ENCODE results near the gene COL8A1. TPM values are rescaled to one million over a fixed set of nuclear protein-coding genes. Genes with fewer than 3 reads are reported as not detected.

COL8A1 gene
- total RNA-seq, 1 experiment from 2014 or later: 0.07 TPM

- Histone ChIP-seq H2AFZ (ENCODE audit: low read depth, low read length, poor library complexity, severe bottlenecking) (no peak overlapping the region), H3K4me1 (ENCODE audit: control insufficient read depth in 1 of 2, insufficient read depth in 2 of 2, low read length in 2 of 2) (no peaks in the 10 kb centered on the region), H3K27me3 (ENCODE audit: insufficient read depth, low read length) (peaks cover 84% of the 10 kb centered on the region), H3K9me3 (ENCODE audit: control insufficient read depth in 1 of 2, insufficient read depth in 1 of 2, low read depth in 1 of 2, low read length in 2 of 2) (no peaks in the 10 kb centered on the region), H4K20me1 (ENCODE audit: insufficient read depth) (0 out of 2 replicates have a peak, but pooled peaks cover 7% of the 10 kb centered on the region), H3K9ac (ENCODE audit: low read length) (no peak overlapping the region), H3K9me2 (ENCODE audit: insufficient read depth) (no peaks in the 10 kb centered on the region), H3K27ac (ENCODE audit: low read depth, low read length) (no peak overlapping the region), H3K79me2 (ENCODE audit: insufficient read depth, low read length) (no peaks in the 10 kb centered on the region), H3K36me3 (ENCODE audit: control insufficient read depth in 1 of 2, insufficient read depth in 2 of 2, low read length in 2 of 2) (no peaks in the 10 kb centered on the region), H3K4me3 (replicated peaks in 1 of 2; ENCODE audit: low read depth in 1 of 2, low read length in 2 of 2) (no peak overlapping the region), H3K4me2 (ENCODE audit: low read length) (no peak overlapping the region)
- ATAC-seq (no peak), DNase-seq (ENCODE audit: low read depth, low spot score) (no peak)
- POLR2A ChIA-PET: no interaction called here
- BruUV-seq (replicated peaks): no TSS peak
- no peak for TF ChIP-seq SRF (IDR thresholded peaks at IDR 0.05; ENCODE audit: low read depth)
- no peak for TF ChIP-seq ZNF274 (IDR thresholded peaks at IDR 0.05; ENCODE audit: low read depth, low read length)
- no peak for TF ChIP-seq EZH2 (IDR thresholded peaks at IDR 0.05)
- no peak for TF ChIP-seq YY1 (IDR thresholded peaks at IDR 0.05; ENCODE audit: extremely low read depth, insufficient replicate concordance, low read depth, low read length)
- RAD21 ChIA-PET (ENCODE audit: low non-redundant PET in 1 of 2, low total read pairs in 2 of 2, uncharacterized antibody in 2 of 2, unreplicated experiment in 2 of 2): no interaction called here
- CTCF ChIA-PET: no interaction called here
- intact Hi-C loops (cut with micrococcal nuclease): no loop called here
Measured at GRCh38 chr3:99760031-99760430, 121.6 kb downstream of the COL8A1 start.

- ATAC-seq: no peak
Measured at GRCh38 chr3:99760629-99761028, 122.2 kb downstream of the COL8A1 start.

More at GRCh38 chr3:99760629-99761028, 122.2 kb downstream of the COL8A1 start:
- RAD21 ChIA-PET (ENCODE audit: low non-redundant PET in 1 of 2, low total read pairs in 2 of 2, uncharacterized antibody in 2 of 2, unreplicated experiment in 2 of 2): no interaction called here
- 0 out of 2 replicates have a peak, but pooled peaks cover 7% of the 10 kb centered on the region for H4K20me1 ChIP-seq (ENCODE audit: insufficient read depth)
- no peaks in the 10 kb centered on the region for H3K4me1 ChIP-seq (ENCODE audit: control insufficient read depth in 1 of 2, insufficient read depth in 2 of 2, low read length in 2 of 2)
- no peak overlapping the region for H2AFZ ChIP-seq (ENCODE audit: low read depth, low read length, poor library complexity, severe bottlenecking)
- intact Hi-C loops (cut with micrococcal nuclease): no loop called here
- no TSS peak for BruUV-seq (replicated peaks)
- CTCF ChIA-PET: interaction anchor here (0.6 kb wide), 1 partner anchor 411 kb away, joined by 3 read pairs; no protein-coding TSS in a partner anchor
- no peak for DNase-seq (ENCODE audit: low read depth, low spot score)
- POLR2A ChIA-PET: no interaction called here
- H3K4me3 ChIP-seq (replicated peaks in 1 of 2; ENCODE audit: low read depth in 1 of 2, low read length in 2 of 2): no peak overlapping the region
- no peak overlapping the region for H3K9ac ChIP-seq (ENCODE audit: low read length)
- no peaks in the 10 kb centered on the region for H3K79me2 ChIP-seq (ENCODE audit: insufficient read depth, low read length)
- H3K9me2 ChIP-seq (ENCODE audit: insufficient read depth): no peaks in the 10 kb centered on the region
- no peaks in the 10 kb centered on the region for H3K9me3 ChIP-seq (ENCODE audit: control insufficient read depth in 1 of 2, insufficient read depth in 1 of 2, low read depth in 1 of 2, low read length in 2 of 2)
- H3K36me3 ChIP-seq (ENCODE audit: control insufficient read depth in 1 of 2, insufficient read depth in 2 of 2, low read length in 2 of 2): no peaks in the 10 kb centered on the region
- no peak overlapping the region for H3K27ac ChIP-seq (ENCODE audit: low read depth, low read length)
- H3K4me2 ChIP-seq (ENCODE audit: low read length): no peak overlapping the region
- TF ChIP-seq POLR2AphosphoS5 (IDR thresholded peaks at IDR 0.05; ENCODE audit: low read depth, low read length) (no peak), MAX (IDR thresholded peaks at IDR 0.05) (no peak), ZBTB33 (IDR thresholded peaks at IDR 0.05; ENCODE audit: extremely low read depth, insufficient replicate concordance, low read length) (no peak), FOSL1 (IDR thresholded peaks at IDR 0.05; ENCODE audit: low read depth) (no peak), TCF7L2 (IDR thresholded peaks at IDR 0.05; ENCODE audit: borderline replicate concordance, extremely low read depth, insufficient read depth, insufficient read length) (no peak), ZNF274 (IDR thresholded peaks at IDR 0.05; ENCODE audit: low read depth, low read length) (no peak), SP1 (IDR thresholded peaks at IDR 0.05; ENCODE audit: low read depth) (no peak)
- peaks cover 82% of the 10 kb centered on the region for H3K27me3 ChIP-seq (ENCODE audit: insufficient read depth, low read length)

Measured in HCT116 (cell line).